ENCODE results near the gene NOTCH2NLA. TPM values are rescaled to one million over a fixed set of nuclear protein-coding genes. Genes with fewer than 3 reads are reported as not detected.
"Not testable (repeated sequence)": the region's sequence is repeated elsewhere in the genome, so short reads cannot be mapped to it uniquely, and the experiment has no call there.

NOTCH2NLA gene
- total RNA-seq, 1 experiment from 2014 or later: 30.0 TPM

GRCh38 chr1:146144465-146144864 lies 84.4 kb downstream of the NOTCH2NLA start, which contains the start of gene NBPF10:
NBPF10 (minus strand) TSS chr1:146144804; CDS start chr1:146144769, 35 bp downstream.
- H3K27me3 ChIP-seq (ENCODE audit: control insufficient read depth, insufficient read depth, low read length); in situ Hi-C loops (cut with HindIII; ENCODE audit: low pct_unique_long_range_greater_than_20kb, low sequenced_read_pairs); CTCF ChIA-PET; H3K36me3 ChIP-seq (ENCODE audit: control insufficient read depth, insufficient read depth, low read length); intact Hi-C loops (cut with micrococcal nuclease; ENCODE audit: unreplicated experiment); ATAC-seq; H3K4me1 ChIP-seq (ENCODE audit: control insufficient read depth, insufficient read depth, low read length); H3K9me3 ChIP-seq (ENCODE audit: control insufficient read depth, insufficient read depth, low read depth, low read length); H3K4me3 ChIP-seq (ENCODE audit: low read depth in 2 of 2, low read length in 2 of 2); POLR2A ChIA-PET; BruUV-seq (replicated peaks); H3K27ac ChIP-seq (ENCODE audit: low read length); DNase-seq (ENCODE audit: low read depth, low spot score): not testable (repeated sequence)

Other genes with a start within 250 kb of the NOTCH2NLA start
- gene TXNIP, start 232.4 kb downstream of the NOTCH2NLA start, total RNA-seq (2021; ENCODE audit: unreplicated experiment): 15.2 TPM
- gene HJV, start 207.3 kb downstream of the NOTCH2NLA start, total RNA-seq (2021; ENCODE audit: unreplicated experiment): not detected
- 2.8 TPM for gene NBPF10, start 84.2 kb downstream of the NOTCH2NLA start, total RNA-seq (2021; ENCODE audit: unreplicated experiment)

Data from Panc1 (cell line).